HFFc6 (cell line): ENCODE results near the gene MUC5B. TPM values are rescaled to one million over a fixed set of nuclear protein-coding genes. Genes with fewer than 3 reads are reported as not detected.

ENCODE experiments used
- DNase-seq: peaks from one replicate; pipeline ENCODE4 v3.0.0-alpha.2; 2018
- H3K27ac Mint-ChIP-seq: 2 replicates; pipeline ENCODE4 v1.8.0; 2020; ENCODE audit warnings: mild to moderate bottlenecking, mixed read lengths
- H3K27me3 Mint-ChIP-seq: 2 replicates; pipeline ENCODE4 v1.8.0; 2021; ENCODE audit warnings: mild to moderate bottlenecking, moderate library complexity, mixed read lengths; ENCODE audit not compliant: insufficient read depth
- H3K36me3 Mint-ChIP-seq: 2 replicates; pipeline ENCODE4 v1.8.0; 2021; ENCODE audit warnings: low read depth, mixed read lengths
- H3K4me1 Mint-ChIP-seq: 2 replicates; pipeline ENCODE4 v1.8.0; 2020; ENCODE audit warnings: low read depth, mixed read lengths
- H3K4me3 Mint-ChIP-seq: 2 replicates; pipeline ENCODE4 v1.8.0; 2020; ENCODE audit warnings: mild to moderate bottlenecking, moderate library complexity, mixed read lengths
- H3K9me3 Mint-ChIP-seq: 2 replicates; pipeline ENCODE4 v1.8.0; 2020; ENCODE audit warnings: mild to moderate bottlenecking, mixed read lengths
- CTCF ChIP-seq: fragments of 200-600 bp; sonication (generic); IDR thresholded peaks from 2 replicates; pipeline ENCODE4 v1.5.0; 2021; ENCODE audit warnings: antibody characterized with exemption, mild to moderate bottlenecking
- total RNA-seq, 6 experiments: library from RNA; stranded (reverse); fragmentation: NEBNext Ultra II Directional; extraction: Animal tissue kit (Norgen Biotek cat#: 25700); gene quantifications; 2 replicates in 1 of 6; 3 replicates in 5 of 6; pipeline ENCODE4 v1.2.3, GENCODE V29; 2021

MUC5B gene
- total RNA-seq, 6 experiments from 2014 or later, result not detected

DNA sequence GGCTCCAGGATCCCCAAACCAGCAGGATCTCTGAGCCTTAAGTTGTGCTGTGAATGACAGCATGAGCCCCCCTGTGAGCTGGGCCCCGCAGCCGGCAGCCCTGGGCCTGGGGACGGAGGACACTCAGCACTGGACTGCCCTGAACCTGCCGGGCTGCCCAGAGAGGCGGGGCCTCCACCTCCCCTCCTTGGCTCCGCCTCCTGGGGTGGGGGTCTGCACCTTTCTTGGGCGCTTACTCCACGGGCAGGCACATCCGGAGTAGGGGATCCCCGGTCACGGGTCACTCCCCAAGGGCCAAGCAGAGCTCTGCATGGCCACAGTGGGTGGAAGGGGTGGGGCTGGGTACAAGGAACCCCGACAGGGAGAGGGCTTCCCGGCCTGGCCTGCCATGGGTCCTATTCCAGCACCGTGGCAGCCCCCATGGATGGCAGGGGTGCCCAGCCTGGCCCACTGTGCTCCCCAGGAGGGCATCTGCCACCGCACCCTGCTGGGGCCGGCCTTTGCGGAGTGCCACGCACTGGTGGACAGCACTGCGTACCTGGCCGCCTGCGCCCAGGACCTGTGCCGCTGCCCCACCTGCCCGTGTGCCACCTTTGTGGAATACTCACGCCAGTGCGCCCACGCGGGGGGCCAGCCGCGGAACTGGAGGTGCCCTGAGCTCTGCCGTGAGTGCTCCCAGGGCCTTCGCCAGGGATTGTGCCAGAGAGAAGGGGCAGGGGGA is 5.4 kb downstream of the MUC5B start:
- Mint-ChIP-seq H3K4me3 (no peak overlapping the region), H3K27ac (no peak overlapping the region), H3K9me3 (no peaks in the 10 kb centered on the region), H3K36me3 (no peaks in the 10 kb centered on the region), H3K4me1 (no peaks in the 10 kb centered on the region), H3K27me3 (peaks cover 3% of the 10 kb centered on the region)
- TF ChIP-seq CTCF, result no peak
- no peak for DNase-seq

DNA sequence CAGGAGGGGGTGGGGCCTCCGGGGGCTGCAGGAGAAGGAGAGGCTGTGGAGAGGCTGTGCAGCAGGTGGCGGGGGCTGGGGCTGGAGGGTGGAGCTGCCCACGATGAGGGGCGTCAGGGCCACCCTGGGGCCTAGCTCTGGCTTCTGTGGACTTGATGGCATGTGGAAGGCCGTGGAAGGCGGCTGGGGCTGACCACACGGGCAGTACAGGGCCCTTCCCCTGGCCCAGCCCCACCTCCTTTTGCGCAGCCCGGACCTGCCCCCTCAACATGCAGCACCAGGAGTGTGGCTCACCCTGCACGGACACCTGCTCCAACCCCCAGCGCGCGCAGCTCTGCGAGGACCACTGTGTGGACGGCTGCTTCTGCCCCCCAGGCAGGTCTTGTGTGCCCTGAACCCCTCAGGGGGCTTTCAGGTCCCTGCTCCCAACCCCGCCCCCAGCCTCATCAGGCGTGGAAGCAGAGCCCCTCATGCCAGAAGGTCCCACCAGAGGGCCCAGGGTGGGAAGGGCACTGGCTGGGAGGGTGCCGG is 6.1 kb downstream of the MUC5B start:
- Mint-ChIP-seq H3K9me3 (no peaks in the 10 kb centered on the region), H3K27ac (no peak overlapping the region), H3K4me1 (no peaks in the 10 kb centered on the region), H3K36me3 (no peaks in the 10 kb centered on the region), H3K27me3 (peaks cover 1% of the 10 kb centered on the region), H3K4me3 (no peak overlapping the region)
- DNase-seq, result no peak
- TF ChIP-seq CTCF, result no peak

DNA sequence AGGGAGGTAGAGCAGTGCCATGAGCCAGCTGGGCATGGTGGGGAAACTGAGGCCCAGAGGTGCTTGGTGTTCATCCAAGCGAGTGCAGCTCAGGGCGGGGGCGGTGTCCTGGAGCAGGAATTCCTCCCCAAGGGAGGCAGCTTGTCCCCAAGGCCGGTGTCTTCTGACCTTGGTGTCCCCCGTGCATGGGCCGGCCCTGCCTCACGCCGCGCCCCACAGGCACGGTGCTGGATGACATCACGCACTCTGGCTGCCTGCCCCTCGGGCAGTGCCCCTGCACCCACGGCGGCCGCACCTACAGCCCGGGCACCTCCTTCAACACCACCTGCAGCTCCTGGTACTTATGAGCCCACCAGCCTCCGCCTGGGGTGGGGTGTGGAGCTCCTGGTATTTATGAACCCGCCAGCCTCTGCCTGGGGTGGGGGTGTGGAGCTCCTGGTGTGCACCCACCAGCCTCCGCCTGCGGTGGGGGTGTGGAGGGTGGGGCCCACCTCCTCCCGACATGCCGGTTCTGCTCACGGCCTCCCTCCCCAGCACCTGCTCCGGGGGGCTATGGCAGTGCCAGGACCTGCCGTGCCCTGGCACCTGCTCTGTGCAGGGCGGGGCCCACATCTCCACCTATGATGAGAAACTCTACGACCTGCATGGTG is 6.7 kb downstream of the MUC5B start:
- Mint-ChIP-seq H3K9me3 (no peaks in the 10 kb centered on the region), H3K27me3 (no peaks in the 10 kb centered on the region; the same call in 1 of the 2 replicates), H3K36me3 (no peaks in the 10 kb centered on the region), H3K4me3 (no peak overlapping the region), H3K4me1 (no peaks in the 10 kb centered on the region), H3K27ac (no peak overlapping the region)
- no peak for DNase-seq
- no peak for TF ChIP-seq CTCF

- no peaks in the 10 kb centered on the region for H3K9me3 Mint-ChIP-seq
- no peak overlapping the region for H3K27ac Mint-ChIP-seq
- no peaks in the 10 kb centered on the region for H3K36me3 Mint-ChIP-seq
- H3K4me1 Mint-ChIP-seq, result no peaks in the 10 kb centered on the region
- H3K27me3 Mint-ChIP-seq, result no peaks in the 10 kb centered on the region; the same call in 1 of the 2 replicates
- TF ChIP-seq CTCF, result no peak
- DNase-seq, result no peak
- no peak overlapping the region for H3K4me3 Mint-ChIP-seq
These were observed 7.2 kb downstream of the MUC5B start for GRCh38 chr11:1230121-1230455.

GRCh38 chr11:1230456-1231395 is 7.9 kb downstream of the MUC5B start:
- Mint-ChIP-seq H3K4me3 (no peak overlapping the region), H3K27me3 (no peaks in the 10 kb centered on the region; the same call in 1 of the 2 replicates), H3K27ac (no peak overlapping the region), H3K36me3 (no peaks in the 10 kb centered on the region), H3K4me1 (no peaks in the 10 kb centered on the region), H3K9me3 (no peaks in the 10 kb centered on the region)
- no peak for TF ChIP-seq CTCF
- DNase-seq, result no peak
